NCI-H2029 (cell line): ENCODE results near the gene MED12.
"Not testable (repeated sequence)": the region's sequence is repeated elsewhere in the genome, so short reads cannot be mapped to it uniquely, and the experiment has no call there.

Experiments used
- DNase-seq: peaks from one replicate; lab custom pipeline; 2025; lab: John Stamatoyannopoulos, UW

Gene MED12

GRCh38 chrX:71162981-71163380 is 44.6 kb downstream of the MED12 start:
- DNase-seq: no peak

- DNase-seq: no peak
Measured at GRCh38 chrX:71164071-71164470, 45.7 kb downstream of the MED12 start.

GRCh38 chrX:71166461-71166860 is 48.1 kb downstream of the MED12 start:
- DNase-seq: no peak

GRCh38 chrX:71167031-71167781 is 48.8 kb downstream of the MED12 start:
- no peak for DNase-seq

- no peak for DNase-seq
Measured at GRCh38 chrX:71168134-71168533, 49.7 kb downstream of the MED12 start.

GRCh38 chrX:71169586-71169985 is 51.2 kb downstream of the MED12 start:
- DNase-seq: no peak

- no peak for DNase-seq
Measured at GRCh38 chrX:71170660-71171059, 52.3 kb downstream of the MED12 start.

- no peak for DNase-seq
Measured at GRCh38 chrX:71171110-71171801, 52.9 kb downstream of the MED12 start.

- DNase-seq: no peak
Measured at GRCh38 chrX:71173440-71173839, 55.0 kb downstream of the MED12 start.

- DNase-seq: no peak
Measured at GRCh38 chrX:71174795-71175194, 56.4 kb downstream of the MED12 start.

GRCh38 chrX:71175531-71175930 is 57.1 kb downstream of the MED12 start:
- DNase-seq: no peak

GRCh38 chrX:71177327-71177726 is 58.9 kb downstream of the MED12 start:
- no peak for DNase-seq

- DNase-seq: peak; percentile 39
Measured at GRCh38 chrX:71178908-71179307, 60.5 kb downstream of the MED12 start.

GRCh38 chrX:71180579-71181265 is 62.3 kb downstream of the MED12 start:
- DNase-seq: not testable (repeated sequence)

GRCh38 chrX:71181558-71181909 is 63.1 kb downstream of the MED12 start:
- DNase-seq: peak; percentile 13

GRCh38 chrX:71181910-71182799 is 63.8 kb downstream of the MED12 start:
- DNase-seq: peak; percentile 96

- no peak for DNase-seq
Measured at GRCh38 chrX:71182871-71183270, 64.5 kb downstream of the MED12 start.

GRCh38 chrX:71183341-71183740 is 64.9 kb downstream of the MED12 start:
- DNase-seq: no peak

GRCh38 chrX:71184092-71184491 is 65.7 kb downstream of the MED12 start:
- no peak for DNase-seq

GRCh38 chrX:71184803-71185495 is 66.6 kb downstream of the MED12 start:
- peak; percentile 74 for DNase-seq

- DNase-seq: no peak
Measured at GRCh38 chrX:71191248-71191647, 72.9 kb downstream of the MED12 start.
